ENCODE measurements around the gene NBEA.

NBEA gene

DNA sequence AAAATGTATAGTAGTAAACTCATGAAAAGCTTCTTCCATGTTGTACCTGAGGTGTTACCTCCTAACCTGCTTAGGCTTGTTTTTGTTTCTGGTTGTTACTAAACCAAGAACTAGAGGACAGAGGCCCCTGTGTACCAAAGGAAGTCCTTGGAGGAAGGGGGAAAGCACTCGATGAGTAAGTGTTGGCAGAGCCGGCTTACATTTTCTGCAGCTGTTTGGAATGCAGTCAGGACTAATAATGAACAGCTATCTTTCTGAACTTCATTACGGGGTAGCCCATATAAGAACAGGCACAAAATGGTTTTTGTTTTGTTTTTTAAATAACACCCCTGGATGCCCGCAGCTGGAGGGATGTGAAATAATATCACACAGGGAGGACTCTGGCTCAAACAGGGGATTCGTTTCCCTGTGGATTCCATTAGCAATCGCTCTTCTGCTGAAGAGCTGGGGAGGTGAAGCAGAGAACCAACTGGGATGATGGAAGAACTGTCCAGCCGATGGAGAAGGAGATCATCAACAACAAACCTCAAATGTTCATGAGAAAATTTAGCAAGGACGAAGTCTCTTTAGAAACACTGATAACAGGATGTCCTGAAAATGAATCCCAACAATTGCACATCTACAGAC, 748.6 kb downstream of the NBEA start:
- DNase-seq, result no peak

GRCh38 chr13:35693134-35693784, 751.2 kb downstream of the NBEA start:
- DNase-seq, result no peak

DNA sequence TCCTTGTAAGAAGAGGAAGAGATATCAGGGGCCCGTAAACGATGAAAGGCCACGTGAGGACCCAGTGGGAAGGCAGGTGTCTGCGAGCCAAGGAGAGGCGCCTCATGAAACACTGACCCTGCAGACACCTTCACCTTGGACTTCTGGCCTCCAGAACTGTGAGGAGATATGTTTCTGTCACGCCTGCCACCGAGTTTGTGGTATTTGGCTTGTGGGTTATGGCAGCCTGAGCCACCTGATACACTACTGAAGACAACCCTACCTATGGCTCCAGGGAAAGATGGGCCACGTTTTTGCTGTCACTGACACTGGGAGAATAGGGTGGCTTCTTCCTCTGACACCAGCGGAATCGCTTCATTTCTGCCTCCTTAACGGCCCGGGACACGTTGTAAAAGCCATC, 752.0 kb downstream of the NBEA start:
- DNase-seq, result no peak

GRCh38 chr13:35694549-35695447, 752.7 kb downstream of the NBEA start:
- DNase-seq, result no peak

- DNase-seq, result no peak
Measured at GRCh38 chr13:35695448-35695770, 753.3 kb downstream of the NBEA start.

GRCh38 chr13:35697186-35697730, 755.2 kb downstream of the NBEA start:
- no peak for DNase-seq

DNA sequence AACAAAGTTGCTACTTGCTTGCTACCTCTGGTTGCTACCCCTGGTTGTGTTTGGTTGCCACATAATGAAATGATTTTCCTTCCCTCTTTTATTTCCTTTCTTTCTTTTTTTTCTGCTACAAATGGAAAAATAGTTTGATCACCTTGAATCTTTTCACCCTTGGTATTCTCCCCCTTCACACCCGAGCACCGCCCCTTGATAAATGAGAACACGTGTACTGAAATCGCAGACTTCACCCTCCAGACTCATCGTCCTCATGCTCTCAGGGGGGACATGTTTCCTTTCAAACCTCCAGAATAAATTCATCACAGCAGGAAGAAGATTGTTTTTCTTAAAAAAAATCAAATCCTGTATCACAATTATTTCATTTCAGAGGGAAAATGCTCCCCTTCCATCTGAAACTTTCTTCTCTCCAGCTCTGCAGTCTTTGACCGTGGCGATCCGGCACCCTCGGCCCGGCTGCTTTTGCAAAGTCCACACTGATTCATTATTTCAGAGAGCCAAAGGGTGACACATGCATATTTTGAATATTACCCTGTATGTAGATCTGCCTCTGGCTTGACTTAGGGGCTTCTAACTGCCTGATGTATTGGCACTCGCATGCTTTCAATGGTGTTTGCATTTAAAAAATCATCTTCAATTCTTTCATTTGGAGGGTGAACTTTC, 757.0 kb downstream of the NBEA start:
- no peak for DNase-seq

- no peak for DNase-seq
Measured at GRCh38 chr13:35699825-35700510, 757.9 kb downstream of the NBEA start.

DNA sequence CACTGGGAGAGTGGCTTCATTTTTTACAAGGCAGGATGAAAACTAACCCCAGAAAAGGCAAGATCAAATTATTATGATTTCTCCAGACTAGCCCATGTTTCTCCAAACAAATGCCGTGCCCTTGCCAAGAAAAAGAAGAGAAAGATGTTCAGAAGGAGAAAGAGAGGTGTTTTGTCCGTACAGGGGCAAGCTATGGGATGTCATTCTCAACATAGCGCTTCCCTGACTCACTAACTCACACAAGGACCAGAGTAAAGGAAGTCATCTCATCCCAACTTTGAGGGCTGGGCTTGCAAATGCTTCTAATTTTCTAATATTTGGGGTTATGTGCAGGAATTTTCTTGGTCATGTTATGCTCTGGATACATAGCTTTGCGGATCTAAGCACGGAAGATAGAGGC, 758.6 kb downstream of the NBEA start:
- no peak for DNase-seq

- DNase-seq, result no peak
Measured at GRCh38 chr13:35702316-35702715, 760.2 kb downstream of the NBEA start.

DNA sequence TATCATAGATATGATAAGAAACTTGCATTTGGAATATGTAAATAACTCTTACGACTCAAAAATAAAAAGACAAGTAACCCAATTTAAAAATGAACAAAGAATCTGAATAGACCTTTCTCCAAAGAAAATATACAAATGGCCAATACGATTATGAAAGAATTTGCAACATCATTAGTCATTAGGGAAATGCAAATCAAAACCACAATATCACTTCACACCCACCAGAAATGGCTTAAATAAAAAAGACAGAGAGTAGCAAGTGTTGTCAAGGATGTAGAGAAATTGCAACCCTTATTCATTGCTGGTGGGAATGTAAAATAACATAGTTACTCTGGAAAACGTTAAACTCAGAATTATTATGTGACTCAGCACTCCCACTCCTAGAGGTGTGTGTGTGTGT, 761.0 kb downstream of the NBEA start:
- DNase-seq, result no peak

GRCh38 chr13:35704331-35704730, 762.3 kb downstream of the NBEA start:
- DNase-seq, result no peak

DNA sequence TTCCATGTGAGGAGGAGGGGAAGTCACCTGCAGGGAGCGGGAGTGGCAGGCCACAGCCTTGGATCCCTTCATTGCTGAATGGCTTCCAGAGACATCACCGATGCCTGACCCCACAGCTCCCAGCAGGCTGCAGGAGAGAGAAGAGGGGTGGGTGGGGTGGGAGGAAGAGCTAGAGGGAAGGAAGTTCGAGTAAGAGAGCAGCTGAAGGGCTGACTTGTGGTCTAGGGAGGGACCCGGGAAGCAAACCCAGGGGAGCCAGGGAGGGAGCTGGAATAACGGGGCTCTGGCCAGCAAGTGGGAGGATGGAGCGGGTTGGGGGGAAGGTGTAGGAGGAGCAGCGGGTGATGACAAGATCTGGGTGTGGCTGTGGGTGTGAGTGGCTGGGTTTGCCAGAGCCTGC, 764.2 kb downstream of the NBEA start:
- DNase-seq, result no peak

DNA sequence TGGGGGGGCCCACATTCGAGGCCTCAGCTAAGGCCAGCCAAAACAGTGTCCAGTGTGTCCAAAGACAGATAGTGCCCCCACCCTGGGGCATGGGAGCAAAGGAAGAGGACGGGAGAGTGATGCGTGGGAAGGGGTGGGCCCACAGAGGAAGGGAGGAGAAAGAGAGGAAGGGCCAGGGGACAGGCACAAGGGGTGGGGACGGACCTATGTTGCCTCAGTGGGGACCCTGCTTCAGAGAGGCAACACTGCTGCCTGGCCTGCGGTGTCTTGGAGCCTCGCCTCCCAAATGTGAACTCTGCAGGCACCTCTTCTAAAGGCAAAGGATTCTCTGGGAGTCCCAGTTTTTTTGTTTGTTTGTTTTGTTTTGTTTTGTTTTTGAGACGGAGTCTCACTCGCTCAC, 764.7 kb downstream of the NBEA start:
- no peak for DNase-seq

- DNase-seq, result no peak
Measured at GRCh38 chr13:35711909-35712308, 769.8 kb downstream of the NBEA start.

GRCh38 chr13:35712907-35713761, 771.1 kb downstream of the NBEA start:
- DNase-seq, result no peak

GRCh38 chr13:35714121-35714520, 772.1 kb downstream of the NBEA start:
- DNase-seq, result no peak

GRCh38 chr13:35714588-35715377, 772.7 kb downstream of the NBEA start:
- DNase-seq, result no peak

DNA sequence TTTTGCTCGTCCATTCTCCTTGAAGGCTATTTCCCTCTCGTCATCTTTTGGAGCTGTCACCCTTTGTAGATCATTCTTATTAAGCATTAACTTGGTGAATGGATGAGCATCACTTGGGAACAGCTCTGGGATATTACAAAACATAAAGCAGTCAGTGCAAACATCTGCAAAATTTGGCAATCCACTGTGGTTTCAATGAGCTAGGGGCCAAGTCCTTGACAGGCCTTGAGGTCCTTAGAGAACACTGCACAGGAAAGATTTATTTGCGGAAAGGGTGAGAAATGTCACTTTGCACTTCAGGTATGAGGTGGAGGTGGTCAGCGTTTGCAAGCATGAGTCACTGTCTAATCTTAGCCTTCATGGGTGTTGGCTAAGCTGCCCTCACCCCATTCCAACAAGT, 774.1 kb downstream of the NBEA start:
- no peak for DNase-seq

- DNase-seq, result no peak
Measured at GRCh38 chr13:35716729-35717128, 774.7 kb downstream of the NBEA start.

- no peak for DNase-seq
Measured at GRCh38 chr13:35718084-35718483, 776.0 kb downstream of the NBEA start.

Data from midbrain (tissue), 1 donor.